HL-60 (cell line): ENCODE measurements around the gene WDCP.

Experiments
- DNase-seq, 2 experiments: peaks; one replicate each; pipeline ENCODE4 v3.0.0-alpha.2; 2010 to 2020; ENCODE audit warnings: low read depth in 1 of 2, low spot score in 1 of 2
- H3K27ac ChIP-seq: fragments of 250-450 bp; sonication (Bioruptor Pico); replicated peaks from 2 replicates; pipeline ENCODE4 v1.5.1; 2020; ENCODE audit warnings: mild to moderate bottlenecking, moderate library complexity
- H3K27me3 ChIP-seq: fragments of 250-450 bp; sonication (Bioruptor Pico); 2 replicates; pipeline ENCODE4 v1.5.1; 2021; ENCODE audit warnings: mild to moderate bottlenecking, moderate library complexity; ENCODE audit not compliant: insufficient read depth, poor library complexity, severe bottlenecking
- H3K4me3 ChIP-seq: replicated peaks from 2 replicates; pipeline ENCODE4 v1.5.1; 2011; ENCODE audit warnings: mild to moderate bottlenecking, control low read depth, low read length; ENCODE audit not compliant: insufficient read depth
- CTCF ChIP-seq: IDR thresholded peaks from one replicate; pipeline ENCODE4 v1.5.1; 2011; ENCODE audit warnings: low read length, control low read depth, inconsistent platforms; ENCODE audit not compliant: insufficient read depth
- GABPA ChIP-seq: IDR thresholded peaks from 2 replicates; pipeline ENCODE4 v1.6.1; 2012; ENCODE audit warnings: low read depth
- POLR2AphosphoS5 ChIP-seq: IDR thresholded peaks from 2 replicates; pipeline ENCODE4 v1.6.1; 2012; ENCODE audit warnings: low read depth
- REST ChIP-seq: IDR thresholded peaks from 2 replicates; pipeline ENCODE4 v1.6.1; 2012; ENCODE audit warnings: low read depth; ENCODE audit not compliant: insufficient replicate concordance
- SPI1 ChIP-seq: IDR thresholded peaks from 2 replicates; pipeline ENCODE4 v1.6.1; 2012; ENCODE audit warnings: low read depth, mild to moderate bottlenecking, borderline replicate concordance

WDCP gene

GRCh38 chr2:24050041-24050979 is 3.1 kb upstream of the WDCP start:
- Histone ChIP-seq H3K27ac (no peak overlapping the region), H3K4me3 (peak overlapping the region; percentile 41)

GRCh38 chr2:24049485-24050021 is 2.4 kb upstream of the WDCP start, which contains the start of gene FKBP1B:
Gene FKBP1B, plus strand, starts transcription at chr2:24049741. Its CDS starts 109 bp downstream, at chr2:24049850.
- no peak within 1 kb of the TSS for H3K27ac ChIP-seq
- TF ChIP-seq REST, result no peak
- TF ChIP-seq GABPA, result no peak
- TF ChIP-seq POLR2AphosphoS5, result no peak
- TF ChIP-seq SPI1, result no peak
- TF ChIP-seq CTCF, result no peak
- peaks cover 31% of the 10 kb centered on the region for H3K27me3 ChIP-seq
- peak within 1 kb of the TSS; percentile 41 for H3K4me3 ChIP-seq
- no peak for DNase-seq

More at GRCh38 chr2:24050041-24050979, 3.1 kb upstream of the WDCP start:
- H3K27me3 ChIP-seq, result peaks cover 31% of the 10 kb centered on the region
- DNase-seq, result no peak
- TF ChIP-seq REST (no peak), SPI1 (no peak), GABPA (no peak), CTCF (no peak), POLR2AphosphoS5 (no peak)

GRCh38 chr2:24048769-24049484 is 1.7 kb upstream of the WDCP start:
- Histone ChIP-seq H3K4me3 (peak overlapping the region; percentile 41), H3K27ac (no peak overlapping the region), H3K27me3 (peaks cover 31% of the 10 kb centered on the region)
- no peak for DNase-seq
- TF ChIP-seq CTCF, result no peak
- TF ChIP-seq SPI1, result no peak
- TF ChIP-seq GABPA, result no peak
- no peak for TF ChIP-seq REST
- TF ChIP-seq POLR2AphosphoS5, result no peak
